Caco-2 (cell line): ENCODE data around the gene NFE2L1. TPM values are rescaled to one million over a fixed set of nuclear protein-coding genes. Genes with fewer than 3 reads are reported as not detected.
"Not testable (repeated sequence)": the region's sequence is repeated elsewhere in the genome, so short reads cannot be mapped to it uniquely, and the experiment has no call there.

Experiments used
- BruUV-seq: library from RNA; stranded (reverse); fragments of 400-500 nt; replicated peaks from 2 replicates; lab custom pipeline; 2021; lab: Mats Ljungman, UMichigan
- CTCF ChIA-PET: fragments of 300-600 bp; sonication (Branson Sonifier 250); formaldehyde crosslinking; loops from one replicate; lab custom pipeline; 2022; ENCODE audit warnings: antibody characterized with exemption; lab: Charles Lee
- POLR2A ChIA-PET: fragments of 300-600 bp; sonication (Branson Sonifier 250); formaldehyde crosslinking; loops from one replicate; lab custom pipeline; 2022; ENCODE audit warnings: antibody characterized with exemption; lab: Charles Lee
- DNase-seq, 2 experiments: peaks; one replicate each; pipeline versions ENCODE4 v3.0.0 to v3.0.0-alpha.2; 2020 to 2022
- H3K27me3 ChIP-seq: replicated peaks from 2 replicates; pipeline ENCODE4 v1.6.0; 2011; ENCODE audit warnings: low read length; ENCODE audit not compliant: control insufficient read depth, insufficient read depth
- H3K36me3 ChIP-seq: 2 replicates; pipeline ENCODE4 v1.5.1; 2011; ENCODE audit warnings: low read length; ENCODE audit not compliant: control insufficient read depth, insufficient read depth
- H3K4me1 ChIP-seq: fragments of 250-450 bp; sonication (Bioruptor Pico); 2 replicates; pipeline ENCODE4 v1.5.1; 2020; ENCODE audit warnings: mild to moderate bottlenecking
- H3K4me3 ChIP-seq: 2 replicates; pipeline ENCODE4 v1.5.1; 2011; ENCODE audit warnings: low read depth, mild to moderate bottlenecking, control low read depth, low read length
- H3K9me3 ChIP-seq: fragments of 250-450 bp; sonication (Bioruptor Pico); 2 replicates; pipeline ENCODE4 v1.5.1; 2020; ENCODE audit warnings: mild to moderate bottlenecking, moderate library complexity
- H3K27ac Mint-ChIP-seq: one replicate; pipeline ENCODE4 v1.8.0; 2022; ENCODE audit warnings: mixed read lengths; ENCODE audit not compliant: unreplicated experiment
- H3K27me3 Mint-ChIP-seq: one replicate; pipeline ENCODE4 v1.8.0; 2022; ENCODE audit warnings: mixed read lengths; ENCODE audit not compliant: insufficient read depth, unreplicated experiment
- H3K36me3 Mint-ChIP-seq: one replicate; pipeline ENCODE4 v1.8.0; 2022; ENCODE audit warnings: mild to moderate bottlenecking, mixed read lengths; ENCODE audit not compliant: insufficient read depth, unreplicated experiment
- H3K4me1 Mint-ChIP-seq: one replicate; pipeline ENCODE4 v1.8.0; 2022; ENCODE audit warnings: low read depth, mixed read lengths; ENCODE audit not compliant: unreplicated experiment
- H3K4me3 Mint-ChIP-seq: one replicate; pipeline ENCODE4 v1.8.0; 2022; ENCODE audit warnings: mild to moderate bottlenecking, moderate library complexity, mixed read lengths; ENCODE audit not compliant: unreplicated experiment
- H3K9me3 Mint-ChIP-seq: one replicate; pipeline ENCODE4 v1.8.0; 2022; ENCODE audit warnings: mixed read lengths; ENCODE audit not compliant: unreplicated experiment
- intact Hi-C: fragments of 100-400 bp; cut with micrococcal nuclease; formaldehyde crosslinking; loops from one replicate; pipeline ENCODE4 v1.10.0; 2022; ENCODE audit not compliant: unreplicated experiment
- total RNA-seq: library from RNA; stranded (reverse); gene quantifications from 2 replicates; pipeline ENCODE4 v1.2.3, GENCODE V29; 2022
- TF ChIP-seq, protein P1 (sequence below), 2 experiments: fragments of 200-600 bp in 1 of 2; IDR thresholded peaks; 1 replicate in 1 of 2; 2 replicates in 1 of 2; pipeline versions ENCODE4 v1.5.1 to v1.8.0; 2011 to 2022; ENCODE audit warnings: antibody characterized with exemption in 1 of 2, control low read depth in 1 of 2, inconsistent platforms in 1 of 2, low read depth in 1 of 2, low read length in 1 of 2, mild to moderate bottlenecking in 1 of 2, moderate library complexity in 1 of 2; ENCODE audit not compliant: insufficient read depth in 1 of 2, severe bottlenecking in 1 of 2, unreplicated experiment in 1 of 2

The NFE2L1 gene
- total RNA-seq, 1 experiment from 2014 or later, result 356 TPM

DNA sequence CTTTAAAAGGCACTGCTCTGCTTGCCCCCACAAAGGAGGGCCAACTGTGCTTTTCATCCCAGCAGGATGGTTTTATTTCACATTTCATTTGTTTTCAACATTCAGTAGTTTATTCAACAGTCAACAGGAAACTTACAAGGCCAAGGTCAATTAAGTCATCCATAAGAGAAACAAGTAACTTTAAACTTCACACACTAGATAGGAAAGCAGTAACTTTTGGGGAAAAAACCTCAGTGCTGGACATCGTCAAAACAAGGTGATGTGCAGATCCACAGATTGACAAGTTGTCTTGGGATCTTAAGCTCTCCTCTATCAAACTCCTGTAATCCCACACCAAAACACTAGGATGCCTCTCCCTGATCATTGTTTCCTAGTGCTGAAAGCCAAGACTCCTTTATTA lies 18.5 kb downstream of the NFE2L1 start:
- Mint-ChIP-seq H3K27ac (no peak overlapping the region), H3K27me3 (no peaks in the 10 kb centered on the region), H3K4me3 (no peak overlapping the region), H3K4me1 (peaks cover 34% of the 10 kb centered on the region), H3K36me3 (peaks cover 91% of the 10 kb centered on the region), H3K9me3 (no peaks in the 10 kb centered on the region)
- POLR2A ChIA-PET, result interaction anchor here (0.5 to 2.9 kb wide), 4 partner anchors 14 to 87 kb away, joined by 3 to 90 read pairs (median 3); partner anchors contain the start of gene NFE2L1
- intact Hi-C loops, result no loop called here
- CTCF ChIA-PET, result interaction anchor here (0.5 to 14.1 kb wide), 5 partner anchors 19 to 96 kb away, joined by 3 to 225 read pairs (median 6); partner anchors contain the start of genes CDK5RAP3 and NFE2L1
- TF ChIP-seq, protein P1, sequence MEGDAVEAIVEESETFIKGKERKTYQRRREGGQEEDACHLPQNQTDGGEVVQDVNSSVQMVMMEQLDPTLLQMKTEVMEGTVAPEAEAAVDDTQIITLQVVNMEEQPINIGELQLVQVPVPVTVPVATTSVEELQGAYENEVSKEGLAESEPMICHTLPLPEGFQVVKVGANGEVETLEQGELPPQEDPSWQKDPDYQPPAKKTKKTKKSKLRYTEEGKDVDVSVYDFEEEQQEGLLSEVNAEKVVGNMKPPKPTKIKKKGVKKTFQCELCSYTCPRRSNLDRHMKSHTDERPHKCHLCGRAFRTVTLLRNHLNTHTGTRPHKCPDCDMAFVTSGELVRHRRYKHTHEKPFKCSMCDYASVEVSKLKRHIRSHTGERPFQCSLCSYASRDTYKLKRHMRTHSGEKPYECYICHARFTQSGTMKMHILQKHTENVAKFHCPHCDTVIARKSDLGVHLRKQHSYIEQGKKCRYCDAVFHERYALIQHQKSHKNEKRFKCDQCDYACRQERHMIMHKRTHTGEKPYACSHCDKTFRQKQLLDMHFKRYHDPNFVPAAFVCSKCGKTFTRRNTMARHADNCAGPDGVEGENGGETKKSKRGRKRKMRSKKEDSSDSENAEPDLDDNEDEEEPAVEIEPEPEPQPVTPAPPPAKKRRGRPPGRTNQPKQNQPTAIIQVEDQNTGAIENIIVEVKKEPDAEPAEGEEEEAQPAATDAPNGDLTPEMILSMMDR (IDR thresholded peaks at IDR 0.05; ENCODE audit: insufficient read depth in 1 of 2, low read depth in 1 of 2, low read length in 1 of 2, severe bottlenecking in 1 of 2, unreplicated experiment in 1 of 2), result peak in 1 of 2 experiments; percentile 17
- Histone ChIP-seq H3K36me3 (peaks cover 10% of the 10 kb centered on the region), H3K4me1 (peaks cover 15% of the 10 kb centered on the region), H3K4me3 (no peak overlapping the region), H3K27me3 (no peaks in the 10 kb centered on the region), H3K9me3 (no peaks in the 10 kb centered on the region)
- BruUV-seq, result no TSS peak
- DNase-seq, result no peak

DNA sequence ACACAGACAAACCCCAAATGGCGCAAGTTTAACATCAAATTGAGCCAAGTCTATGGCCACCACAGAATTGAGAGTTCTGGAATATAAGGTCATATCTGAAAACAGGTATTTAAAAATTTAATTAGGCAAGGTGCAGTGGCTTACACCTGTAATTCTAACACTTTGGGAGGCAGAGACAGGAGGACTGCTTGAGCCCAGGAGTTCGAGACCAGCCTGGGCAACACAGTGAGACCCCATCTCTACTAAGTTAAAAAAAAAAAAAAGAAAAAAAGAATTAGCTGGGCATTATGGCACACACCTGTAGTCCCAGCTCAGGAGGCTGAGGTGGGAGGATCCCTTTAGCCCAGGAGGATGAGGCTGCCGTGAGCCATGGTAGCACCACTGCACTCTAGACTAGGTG lies 19.1 kb downstream of the NFE2L1 start:
- H3K9me3 ChIP-seq, result no peaks in the 10 kb centered on the region
- no peak for DNase-seq
- Mint-ChIP-seq H3K27ac (no peak overlapping the region), H3K4me1 (peaks cover 34% of the 10 kb centered on the region), H3K9me3 (no peaks in the 10 kb centered on the region), H3K4me3 (no peak overlapping the region), H3K36me3 (peaks cover 91% of the 10 kb centered on the region), H3K27me3 (no peaks in the 10 kb centered on the region)
- ChIA-PET CTCF (interaction anchor here (0.5 to 14.1 kb wide), 5 partner anchors 13 to 96 kb away, joined by 4 to 225 read pairs (median 10); partner anchors contain the start of genes CDK5RAP3 and NFE2L1), POLR2A (interaction anchor here (1.0 to 2.9 kb wide), 2 partner anchors 13 to 19 kb away, joined by 3 to 90 read pairs; partner anchors contain the start of gene NFE2L1)
- no TSS peak for BruUV-seq
- H3K27me3 ChIP-seq, result no peaks in the 10 kb centered on the region
- intact Hi-C loops, result no loop called here
- peaks cover 7% of the 10 kb centered on the region; the same call in 1 of the 2 replicates for H3K36me3 ChIP-seq
- no peak overlapping the region for H3K4me3 ChIP-seq
- TF ChIP-seq, protein P1 (IDR thresholded peaks at IDR 0.05; ENCODE audit: insufficient read depth in 1 of 2, low read depth in 1 of 2, low read length in 1 of 2, severe bottlenecking in 1 of 2, unreplicated experiment in 1 of 2), result no peak
- H3K4me1 ChIP-seq, result peaks cover 15% of the 10 kb centered on the region

DNA sequence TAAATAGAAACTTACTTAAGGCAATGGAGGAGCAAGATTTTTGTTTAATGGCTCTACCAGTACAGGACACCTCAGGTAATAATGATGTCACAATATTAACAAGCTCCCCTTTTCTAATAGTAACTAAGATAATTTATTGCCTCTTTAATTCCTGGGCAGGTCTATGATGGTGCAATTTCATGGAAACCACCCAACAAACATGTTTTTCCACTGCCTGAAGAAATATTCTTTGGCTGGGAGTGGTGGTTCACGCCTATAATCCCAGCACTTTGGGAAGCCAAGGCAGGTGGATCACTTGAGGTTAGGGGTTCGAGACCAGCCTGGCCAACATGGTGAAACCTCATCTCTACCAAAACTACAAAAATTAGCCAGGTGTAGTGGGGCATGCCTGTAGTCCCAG lies 19.6 kb downstream of the NFE2L1 start:
- H3K9me3 ChIP-seq, H3K27me3 Mint-ChIP-seq, H3K27me3 ChIP-seq, H3K36me3 ChIP-seq, DNase-seq, H3K4me3 ChIP-seq, BruUV-seq, H3K4me3 Mint-ChIP-seq, H3K9me3 Mint-ChIP-seq: not testable (repeated sequence)
- peaks cover 34% of the 10 kb centered on the region for H3K4me1 Mint-ChIP-seq
- POLR2A ChIA-PET, result interaction anchor here (0.7 to 2.9 kb wide), 7 partner anchors 12 to 184 kb away, joined by 3 to 90 read pairs (median 5); partner anchors contain the start of genes CBX1, NFE2L1 and SNX11
- CTCF ChIA-PET, result interaction anchor here (0.6 to 14.1 kb wide), 27 partner anchors 9 to 817 kb away, joined by 3 to 225 read pairs (median 6); partner anchors contain the start of genes CBX1, CDK5RAP3, NFE2L1 and PRR15L
- H3K4me1 ChIP-seq, result peaks cover 15% of the 10 kb centered on the region
- intact Hi-C loops, result loop anchor here (1.0 kb wide), 2 partner anchors 20 to 42 kb away; partner anchors contain the start of gene NFE2L1
- H3K27ac Mint-ChIP-seq, result peak overlapping the region; percentile 52
- peaks cover 91% of the 10 kb centered on the region for H3K36me3 Mint-ChIP-seq
